ENCODE results near the gene SLC1A2.

The SLC1A2 gene

GRCh38 chr11:35419184-35419829 lies at the start of gene SLC1A2:
Gene SLC1A2, minus strand, starts transcription at chr11:35419558. Its CDS starts 592 bp downstream, at chr11:35418966.
- peak; percentile 66 for DNase-seq (ENCODE audit: low spot score)

- DNase-seq (ENCODE audit: low spot score) = no peak
Measured at GRCh38 chr11:35466058-35466457, 46.7 kb upstream of the SLC1A2 start.

GRCh38 chr11:35464308-35464707 lies 45.0 kb upstream of the SLC1A2 start:
- DNase-seq (ENCODE audit: low spot score) = no peak

GRCh38 chr11:35463331-35463751 lies 44.0 kb upstream of the SLC1A2 start:
- peak; percentile 47 for DNase-seq (ENCODE audit: low spot score)

GRCh38 chr11:35461917-35462538 lies 42.7 kb upstream of the SLC1A2 start:
- DNase-seq (ENCODE audit: low spot score) = no peak

- DNase-seq (ENCODE audit: low spot score) = no peak
Measured at GRCh38 chr11:35459489-35459888, 40.1 kb upstream of the SLC1A2 start.

GRCh38 chr11:35458846-35459245 lies 39.5 kb upstream of the SLC1A2 start:
- DNase-seq (ENCODE audit: low spot score) = no peak

GRCh38 chr11:35454362-35454761 lies 35.0 kb upstream of the SLC1A2 start:
- DNase-seq (ENCODE audit: low spot score) = no peak

GRCh38 chr11:35436581-35437250 lies 17.4 kb upstream of the SLC1A2 start:
- no peak for DNase-seq (ENCODE audit: low spot score)

- DNase-seq (ENCODE audit: low spot score) = no peak
Measured at GRCh38 chr11:35433588-35433987, 14.2 kb upstream of the SLC1A2 start.

GRCh38 chr11:35432464-35432863 lies 13.1 kb upstream of the SLC1A2 start:
- no peak for DNase-seq (ENCODE audit: low spot score)

GRCh38 chr11:35427071-35427470 lies 7.7 kb upstream of the SLC1A2 start:
- peak; percentile 70 for DNase-seq (ENCODE audit: low spot score)

GRCh38 chr11:35426351-35426750 lies 7.0 kb upstream of the SLC1A2 start:
- DNase-seq (ENCODE audit: low spot score) = no peak

GRCh38 chr11:35425603-35426212 lies 6.3 kb upstream of the SLC1A2 start:
- DNase-seq (ENCODE audit: low spot score) = no peak

GRCh38 chr11:35424157-35424940 lies 5.0 kb upstream of the SLC1A2 start:
- no peak for DNase-seq (ENCODE audit: low spot score)

- no peak for DNase-seq (ENCODE audit: low spot score)
Measured at GRCh38 chr11:35420371-35420770, 1.0 kb upstream of the SLC1A2 start.

GRCh38 chr11:35419830-35420333 lies 524 bp upstream of the SLC1A2 start:
- DNase-seq (ENCODE audit: low spot score) = no peak

- no peak for DNase-seq (ENCODE audit: low spot score)
Measured at GRCh38 chr11:35418282-35419183, 825 bp downstream of the SLC1A2 start.

GRCh38 chr11:35415487-35415886 lies 3.9 kb downstream of the SLC1A2 start:
- DNase-seq (ENCODE audit: low spot score) = no peak

- no peak for DNase-seq (ENCODE audit: low spot score)
Measured at GRCh38 chr11:35414776-35415175, 4.6 kb downstream of the SLC1A2 start.

GRCh38 chr11:35414311-35414710 lies 5.0 kb downstream of the SLC1A2 start:
- no peak for DNase-seq (ENCODE audit: low spot score)
